Esophagus squamous epithelium (tissue), 5 donors: Measurements from ENCODE around the gene IP6K1. TPM values are rescaled to one million over a fixed set of nuclear protein-coding genes. Genes with fewer than 3 reads are reported as not detected.

Source experiments
- DNase-seq: peaks from one replicate; lab custom pipeline; 2025; lab: John Stamatoyannopoulos, UW
- H3K27ac ChIP-seq, 4 donors: fragments of 200-600 bp; sonication (generic); one replicate each; pipeline ENCODE4 v1.5.1; 2016 to 2019; ENCODE audit warnings: mild to moderate bottlenecking in 1 of 4
- H3K27me3 ChIP-seq, 4 donors: fragments of 200-600 bp; sonication (generic); 1 replicate in 3 of 4; 2 replicates in 1 of 4; pipeline versions ENCODE4 v1.5.1 to v1.6.0; 2017 to 2021; ENCODE audit warnings: antibody characterized with exemption in 1 of 4
- H3K36me3 ChIP-seq, 3 donors: fragments of 200-600 bp; sonication (generic); one replicate each; pipeline ENCODE4 v1.5.1; 2016 to 2019
- H3K4me1 ChIP-seq, 3 donors: fragments of 200-600 bp; sonication (generic); one replicate each; pipeline ENCODE4 v1.5.1; 2017 to 2019
- H3K4me3 ChIP-seq, 4 donors: fragments of 200-600 bp; sonication (generic); 1 replicate in 3 of 4; 2 replicates in 1 of 4; pipeline ENCODE4 v1.5.1; 2016 to 2019; ENCODE audit warnings: mild to moderate bottlenecking in 2 of 4, moderate library complexity in 1 of 4
- H3K9me3 ChIP-seq, 3 donors: fragments of 200-600 bp; sonication (generic); one replicate each; pipeline ENCODE4 v1.5.1; 2016 to 2019
- POLR2A ChIP-seq, 4 donors: fragments of 450-650 bp; IDR thresholded peaks; one replicate each; pipeline ENCODE4 v1.6.1; 2017; ENCODE audit warnings: antibody characterized with exemption in 4 of 4, mild to moderate bottlenecking in 4 of 4, moderate library complexity in 3 of 4
- WGBS, 2 donors: methylation state at CpG; one replicate each; pipeline ENCODE4 v1.1.5; 2018; 5-methylcytosine and 5-hydroxymethylcytosine counted together
- intact Hi-C: fragments of 100-400 bp; cut with DNase I; formaldehyde crosslinking; loops from one replicate; pipeline ENCODE4 v1.15.0; 2022
- total RNA-seq, 4 donors: library from RNA; depleted of rRNA; stranded (reverse); fragments of >200 nt; gene quantifications; one replicate each; pipeline ENCODE4 v1.1.0, GENCODE V29; 2016
- TF ChIP-seq, protein P1 (sequence below), 6 experiments: fragments of 450-650 bp in 4 of 6; fragments of 200-600 bp in 2 of 6; sonication (generic) in 2 of 6; IDR thresholded peaks; one replicate each; pipeline ENCODE4 v1.5.1; 2016 to 2019; ENCODE audit warnings: antibody characterized with exemption in 6 of 6, mild to moderate bottlenecking in 4 of 6, moderate library complexity in 4 of 6
- donor health status: DM: yes; HTN: yes; CAD: no.

The IP6K1 gene
- total RNA-seq, 4 donors from 2014 or later = 23.0 to 35.1 (median 28.1) TPM

DNA sequence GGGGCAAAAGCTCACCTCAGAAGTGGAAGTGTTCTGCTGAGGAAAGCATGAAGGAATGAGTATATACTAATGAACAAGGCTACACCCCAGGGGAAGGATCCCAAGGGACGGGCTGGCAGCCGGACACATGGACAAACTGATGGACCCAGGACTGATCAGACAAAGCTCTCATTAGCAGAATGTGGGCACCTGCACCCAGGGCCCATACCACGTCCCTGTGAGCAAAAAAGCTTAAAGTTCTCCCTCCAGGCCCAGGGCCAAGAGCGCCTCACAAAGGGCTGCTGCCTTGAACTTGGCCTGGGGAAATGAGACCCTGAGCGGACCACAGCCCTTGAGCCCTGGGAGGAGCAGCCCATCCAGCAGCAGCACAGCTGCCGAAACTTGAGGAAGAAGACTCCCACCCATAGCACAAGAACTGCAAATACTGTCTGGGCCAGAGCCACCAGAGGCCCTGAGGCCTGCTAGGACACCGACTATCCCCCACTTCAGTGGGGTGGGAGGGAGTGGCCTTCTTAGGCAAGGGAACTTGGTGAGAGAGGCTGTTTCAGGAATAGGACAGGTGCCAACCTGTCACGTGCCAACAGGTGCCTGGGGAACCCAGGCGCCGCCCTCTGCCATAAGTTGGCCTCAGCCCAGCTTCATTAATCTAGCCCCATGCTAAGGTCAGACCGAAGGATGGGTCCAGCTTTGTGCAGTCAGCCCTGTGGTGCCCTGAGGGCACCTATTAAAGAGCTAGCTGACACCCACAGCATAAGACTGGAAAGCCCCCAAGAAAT lies 60.2 kb downstream of the IP6K1 start:
- H3K36me3 ChIP-seq = peaks cover 18 to 78% (median 19%) of the 10 kb centered on the region in 3 donors
- no peak for DNase-seq
- 83 to 84% methylated on average over 6 to 8 of the region's 11 CpGs for WGBS, 2 donors

DNA sequence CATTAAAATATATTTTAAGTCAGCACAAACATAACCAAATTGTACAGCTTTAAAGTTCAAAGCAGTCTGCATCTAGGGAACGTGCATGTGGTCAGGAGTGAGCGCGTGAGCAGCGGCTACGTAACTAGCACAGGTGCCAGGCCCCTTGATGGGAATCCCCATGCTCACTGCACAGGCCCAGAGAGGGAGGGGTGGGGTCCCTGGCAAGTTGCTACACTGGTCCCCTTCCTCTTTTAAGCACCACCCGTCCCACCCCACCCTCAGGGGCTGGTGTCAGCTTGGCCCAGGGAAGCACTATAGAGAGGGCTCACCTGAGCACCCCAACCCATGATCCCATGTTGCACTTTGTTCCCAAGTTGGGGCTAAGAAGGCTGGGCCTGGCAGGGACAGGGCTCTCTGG lies 61.8 kb downstream of the IP6K1 start:
- no peaks in the 10 kb centered on the region for H3K9me3 ChIP-seq
- peak overlapping the region; percentile 87 to 100 (median 96) for H3K27ac ChIP-seq
- H3K4me1 ChIP-seq = peaks cover 20 to 61% (median 21%) of the 10 kb centered on the region in 3 donors
- peak overlapping the region; percentile 57 to 100 (median 98) for H3K4me3 ChIP-seq
- no peak for TF ChIP-seq POLR2A (IDR thresholded peaks at IDR 0.05)
- TF ChIP-seq, protein P1, sequence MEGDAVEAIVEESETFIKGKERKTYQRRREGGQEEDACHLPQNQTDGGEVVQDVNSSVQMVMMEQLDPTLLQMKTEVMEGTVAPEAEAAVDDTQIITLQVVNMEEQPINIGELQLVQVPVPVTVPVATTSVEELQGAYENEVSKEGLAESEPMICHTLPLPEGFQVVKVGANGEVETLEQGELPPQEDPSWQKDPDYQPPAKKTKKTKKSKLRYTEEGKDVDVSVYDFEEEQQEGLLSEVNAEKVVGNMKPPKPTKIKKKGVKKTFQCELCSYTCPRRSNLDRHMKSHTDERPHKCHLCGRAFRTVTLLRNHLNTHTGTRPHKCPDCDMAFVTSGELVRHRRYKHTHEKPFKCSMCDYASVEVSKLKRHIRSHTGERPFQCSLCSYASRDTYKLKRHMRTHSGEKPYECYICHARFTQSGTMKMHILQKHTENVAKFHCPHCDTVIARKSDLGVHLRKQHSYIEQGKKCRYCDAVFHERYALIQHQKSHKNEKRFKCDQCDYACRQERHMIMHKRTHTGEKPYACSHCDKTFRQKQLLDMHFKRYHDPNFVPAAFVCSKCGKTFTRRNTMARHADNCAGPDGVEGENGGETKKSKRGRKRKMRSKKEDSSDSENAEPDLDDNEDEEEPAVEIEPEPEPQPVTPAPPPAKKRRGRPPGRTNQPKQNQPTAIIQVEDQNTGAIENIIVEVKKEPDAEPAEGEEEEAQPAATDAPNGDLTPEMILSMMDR (IDR thresholded peaks at IDR 0.05) = no peak
- peaks cover 11 to 72% (median 18%) of the 10 kb centered on the region in 3 donors for H3K36me3 ChIP-seq
- DNase-seq = no peak
- WGBS, 2 donors = 4 to 13% methylated on average over 5 to 6 of the region's 6 CpGs
- no peaks in the 10 kb centered on the region for H3K27me3 ChIP-seq
- intact Hi-C loops = no loop called here

More for the DNA sequence above, 60.2 kb downstream of the IP6K1 start:
- Histone ChIP-seq H3K27ac (peak overlapping the region in 1 of 4 donors; percentile 100), H3K27me3 (no peaks in the 10 kb centered on the region), H3K4me3 (no peak overlapping the region), H3K4me1 (peaks cover 16 to 46% (median 18%) of the 10 kb centered on the region in 3 donors), H3K9me3 (no peaks in the 10 kb centered on the region)
- TF ChIP-seq, protein P1 (IDR thresholded peaks at IDR 0.05) = no peak
- no peak for TF ChIP-seq POLR2A (IDR thresholded peaks at IDR 0.05)
- intact Hi-C loops = no loop called here

DNA sequence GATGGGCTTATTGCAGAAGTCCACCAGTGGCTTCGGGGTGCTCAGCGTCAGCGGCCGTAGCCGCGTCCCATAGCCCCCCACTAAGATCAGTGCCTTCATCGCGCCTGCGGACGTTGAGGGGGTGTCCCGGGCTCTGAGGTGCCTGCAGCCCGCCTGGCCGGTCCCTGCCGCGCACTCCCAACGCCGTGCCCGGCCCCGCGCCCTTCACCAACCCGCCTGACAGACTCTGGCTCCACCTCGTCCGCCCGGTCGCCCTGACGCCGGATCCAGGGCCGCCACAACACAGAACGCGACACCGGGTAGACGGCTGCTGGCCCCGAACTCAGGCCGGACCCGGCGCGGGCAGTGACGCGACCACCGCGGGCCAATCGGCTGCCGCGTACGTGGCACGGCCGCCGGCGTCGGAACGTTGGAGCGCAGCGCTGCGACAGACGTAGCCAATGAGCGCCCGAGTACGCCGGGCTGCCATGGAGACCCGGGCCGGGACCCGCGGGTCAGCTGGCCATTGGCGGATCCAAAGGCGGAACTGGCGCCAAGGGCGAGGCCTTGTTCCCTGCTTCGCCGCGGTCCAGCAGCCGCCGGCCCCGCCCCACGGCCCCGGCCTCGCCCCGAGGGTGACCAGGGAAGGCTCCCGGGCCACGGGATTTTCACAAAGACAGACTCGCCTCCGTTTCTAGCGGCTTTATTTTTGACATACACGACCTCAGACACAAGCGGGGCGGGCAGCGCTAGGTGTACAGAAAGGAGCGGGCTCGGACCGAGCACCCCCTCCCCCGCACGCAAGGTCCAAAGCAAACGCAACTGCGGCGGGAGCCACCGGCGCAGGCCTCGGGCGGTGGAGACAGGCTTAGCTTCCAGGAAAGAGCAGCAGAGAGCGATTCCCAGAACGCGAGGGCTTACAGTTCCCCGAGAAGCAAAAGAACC lies 62.5 kb downstream of the IP6K1 start, which contains the start of gene GMPPB:
TSS of gene GMPPB (minus strand) at position 324 of the 924 bp plus-strand sequence. CDS start at position 99, 225 bp downstream.
- peak in 3 of 4 donors; percentile 6 to 73 (median 44) for TF ChIP-seq POLR2A (IDR thresholded peaks at IDR 0.05)
- TF ChIP-seq, protein P1 (IDR thresholded peaks at IDR 0.05) = no peak
- no peaks in the 10 kb centered on the region for H3K27me3 ChIP-seq
- peak within 1 kb of the TSS; percentile 87 to 100 (median 99) for H3K27ac ChIP-seq
- H3K4me3 ChIP-seq = peak within 1 kb of the TSS; percentile 57 to 100 (median 98)
- peak; percentile 73 for DNase-seq
- no peaks in the 10 kb centered on the region for H3K9me3 ChIP-seq
- 0 to 3% methylated on average over 2 to 8 of the region's 102 CpGs for WGBS, 2 donors
- intact Hi-C loops = no loop called here
- H3K36me3 ChIP-seq = peaks cover 11 to 66% (median 18%) of the 10 kb centered on the region in 3 donors
- H3K4me1 ChIP-seq = peaks cover 25 to 68% (median 27%) of the 10 kb centered on the region in 3 donors

DNA sequence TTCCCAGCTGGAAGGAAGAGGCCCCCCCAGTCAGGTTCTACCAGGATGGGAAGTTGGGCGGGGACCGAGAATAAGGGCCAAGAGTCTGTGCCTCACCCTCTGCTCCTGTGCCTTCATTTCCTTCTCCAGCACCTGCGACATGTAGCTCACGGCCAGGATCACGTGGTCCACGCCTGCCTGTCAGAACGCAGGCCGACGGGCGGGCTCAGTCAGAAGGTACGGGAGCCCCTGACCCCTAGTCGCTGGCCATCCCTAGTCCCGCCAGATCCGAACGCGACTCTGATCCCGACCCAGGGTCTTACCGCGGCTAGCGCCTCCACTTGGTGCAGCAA lies 63.1 kb downstream of the IP6K1 start:
- H3K4me3 ChIP-seq = peak overlapping the region; percentile 57 to 100 (median 98)
- peak overlapping the region; percentile 87 to 100 (median 99) for H3K27ac ChIP-seq
- intact Hi-C loops = no loop called here
- 0% methylated on average over 3 to 8 of the region's 20 CpGs for WGBS, 2 donors
- peaks cover 11 to 59% (median 18%) of the 10 kb centered on the region in 3 donors for H3K36me3 ChIP-seq
- H3K27me3 ChIP-seq = no peaks in the 10 kb centered on the region
- H3K4me1 ChIP-seq = peaks cover 31 to 74% (median 33%) of the 10 kb centered on the region in 3 donors
- TF ChIP-seq POLR2A (IDR thresholded peaks at IDR 0.05) = no peak
- TF ChIP-seq, protein P1 (IDR thresholded peaks at IDR 0.05) = peak in 1 of 6 experiments; percentile 2
- H3K9me3 ChIP-seq = no peaks in the 10 kb centered on the region
- DNase-seq = no peak
